GM21528 (cell line): ENCODE results near the gene KCND3.
"Not testable (repeated sequence)": the region's sequence is repeated elsewhere in the genome, so short reads cannot be mapped to it uniquely, and the experiment has no call there.

Experiments
- ATAC-seq: cut with Tn5 transposase; IDR thresholded peaks from one replicate; pipeline ENCODE4 v1.9.1; 2021; ENCODE audit warnings: mild to moderate bottlenecking, moderate library complexity; ENCODE audit not compliant: unreplicated experiment, low FRiP score

Gene KCND3

GRCh38 chr1:111819566-111820263 lies 169.8 kb downstream of the KCND3 start:
- no peak for ATAC-seq

- ATAC-seq = no peak
Observed at GRCh38 chr1:111818546-111818945, 170.9 kb downstream of the KCND3 start.

DNA sequence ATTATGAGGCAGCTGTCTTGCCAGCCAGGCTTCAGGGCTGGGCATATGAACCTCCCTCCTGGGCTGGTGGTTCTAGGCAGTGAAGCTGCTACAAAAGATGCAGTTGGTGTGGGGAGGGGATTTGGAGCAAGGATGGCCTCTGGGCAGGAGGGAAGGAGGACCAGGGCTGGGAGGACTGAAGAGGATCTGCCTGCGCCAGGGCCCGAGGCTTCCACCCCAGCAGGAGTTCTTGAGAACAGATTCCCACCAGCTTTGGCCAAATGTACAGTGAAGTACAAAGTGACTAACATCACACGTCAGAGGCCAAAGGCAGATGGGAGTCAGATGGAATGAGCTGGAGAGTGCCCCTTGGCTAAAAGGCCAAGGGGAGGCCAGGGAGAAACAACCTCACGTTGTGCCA lies 171.4 kb downstream of the KCND3 start:
- ATAC-seq = no peak

GRCh38 chr1:111814642-111815041 lies 174.8 kb downstream of the KCND3 start:
- ATAC-seq = no peak

GRCh38 chr1:111814305-111814628 lies 175.2 kb downstream of the KCND3 start:
- no peak for ATAC-seq

DNA sequence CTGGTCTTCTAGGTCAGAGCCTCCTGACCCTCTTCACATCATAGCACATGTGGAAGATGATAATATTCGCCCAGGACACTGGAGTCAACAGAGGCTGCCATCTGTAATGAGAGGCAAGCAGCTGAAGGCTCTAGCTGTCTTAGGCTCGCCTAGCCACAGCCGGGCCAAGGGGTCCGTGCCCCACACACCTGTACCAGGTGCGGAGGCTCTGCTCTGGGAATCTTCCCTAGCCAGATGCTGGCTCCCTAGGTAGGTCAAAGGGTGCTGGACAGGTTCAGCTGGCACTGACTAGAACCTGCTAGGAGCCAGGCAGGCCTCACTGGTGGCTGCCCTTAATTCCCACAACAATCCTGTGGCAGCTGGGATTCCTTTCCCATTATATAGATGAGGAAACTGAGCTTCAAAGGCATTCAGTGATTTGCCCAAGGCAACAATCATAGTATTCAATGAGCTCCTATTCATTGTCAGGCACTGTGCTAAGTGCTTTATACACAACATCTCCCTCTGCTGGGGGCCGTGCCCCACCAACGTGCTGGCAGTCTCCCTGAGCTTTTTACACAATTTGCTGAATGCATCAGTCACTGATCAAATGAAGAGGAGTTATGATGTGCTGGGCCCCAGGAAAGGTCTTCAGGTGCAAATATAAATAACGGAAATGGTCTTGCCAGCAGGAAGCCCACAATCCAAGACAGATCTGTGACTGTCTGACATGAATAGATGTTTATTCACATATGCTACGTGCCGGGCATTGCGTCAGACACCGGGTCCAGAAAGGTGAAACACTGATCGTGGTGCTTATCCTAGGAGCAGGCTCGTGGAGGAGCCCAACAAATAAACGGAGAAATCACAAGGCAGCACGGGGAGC lies 175.8 kb downstream of the KCND3 start:
- no peak for ATAC-seq

DNA sequence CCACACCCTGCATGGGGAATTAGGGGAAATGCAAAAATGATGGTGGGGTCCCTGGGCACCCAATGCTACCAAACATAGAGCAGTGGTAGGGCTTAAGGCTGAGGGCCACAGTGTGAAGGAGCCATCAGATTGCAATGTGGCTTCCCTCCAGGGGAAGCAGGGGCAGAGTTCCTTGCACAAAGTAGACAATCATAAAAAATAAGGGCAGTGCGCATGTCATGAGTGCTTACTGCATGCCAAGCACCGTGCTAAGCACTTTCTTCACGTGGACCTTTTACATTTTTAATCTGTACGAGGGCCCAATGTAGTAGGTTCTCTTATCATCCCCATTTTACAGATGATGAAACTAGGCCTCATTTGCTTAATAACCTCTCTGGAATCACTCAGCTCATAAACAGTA lies 177.2 kb downstream of the KCND3 start:
- no peak for ATAC-seq

DNA sequence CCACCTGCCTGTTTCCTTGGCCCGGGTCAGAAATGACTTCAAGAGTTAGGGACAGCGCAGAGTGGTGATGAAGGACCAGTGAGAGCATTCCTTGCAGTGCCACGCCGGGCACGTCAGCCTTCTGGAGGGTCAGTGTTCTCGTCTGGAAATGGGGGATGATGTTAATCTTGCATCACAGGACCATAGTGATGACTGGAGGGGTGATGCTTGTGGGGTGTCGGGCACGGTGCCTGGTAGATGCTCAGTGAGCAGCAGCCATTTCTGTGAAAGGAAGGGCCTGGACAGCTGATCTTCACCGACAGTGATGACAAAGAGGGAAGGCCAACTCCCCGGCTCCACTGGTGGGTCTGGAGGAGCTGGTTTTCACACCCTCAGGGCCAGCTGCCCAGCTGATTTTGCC lies 177.6 kb downstream of the KCND3 start:
- ATAC-seq = no peak

DNA sequence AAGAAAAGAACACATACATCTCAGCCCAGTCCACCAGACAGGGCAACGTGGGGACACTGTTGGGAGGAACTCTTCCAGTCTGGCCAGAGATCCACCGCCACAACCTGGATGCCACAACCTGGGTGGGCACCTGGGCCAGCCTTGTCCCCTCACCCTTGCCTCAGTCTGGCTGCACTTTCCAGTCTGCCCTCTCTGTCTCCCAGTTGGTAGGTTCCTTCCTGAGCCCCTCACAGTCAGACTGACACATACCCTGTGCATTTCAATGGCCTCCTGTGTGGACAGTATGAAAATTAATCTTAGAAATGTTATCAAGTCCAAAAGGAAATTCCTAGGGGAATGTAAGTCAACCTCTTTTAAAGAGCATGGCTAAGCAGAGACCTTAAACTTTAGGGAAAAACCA lies 184.2 kb downstream of the KCND3 start:
- ATAC-seq = no peak

- ATAC-seq = no peak
Observed at GRCh38 chr1:111804776-111805175, 184.7 kb downstream of the KCND3 start.

GRCh38 chr1:111803951-111804350 lies 185.5 kb downstream of the KCND3 start:
- ATAC-seq = no peak

DNA sequence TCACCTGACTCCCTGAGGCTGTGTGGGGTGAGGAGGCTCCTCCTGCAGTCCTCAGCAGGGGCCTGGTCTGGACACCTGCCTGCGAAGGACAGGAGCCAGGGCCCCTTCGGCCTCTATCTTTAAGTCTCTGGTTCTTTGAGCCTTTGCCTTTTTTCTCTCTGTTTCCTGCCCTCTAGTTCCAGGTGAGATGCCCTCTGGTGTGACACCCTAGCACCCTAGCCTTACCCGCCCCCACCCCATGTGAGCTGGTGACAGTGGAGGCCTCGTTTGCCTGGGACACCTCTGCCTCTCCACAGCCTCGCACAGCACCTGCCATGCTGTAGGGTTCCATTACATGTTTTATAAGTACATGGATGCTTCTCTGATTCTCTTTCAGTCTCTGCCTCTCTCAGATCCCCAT lies 186.5 kb downstream of the KCND3 start:
- ATAC-seq = no peak

GRCh38 chr1:111802110-111802509 lies 187.4 kb downstream of the KCND3 start:
- no peak for ATAC-seq

- ATAC-seq = no peak
Observed at GRCh38 chr1:111801071-111801850, 188.2 kb downstream of the KCND3 start.

GRCh38 chr1:111799722-111800121 lies 189.7 kb downstream of the KCND3 start:
- ATAC-seq = not testable (repeated sequence)

DNA sequence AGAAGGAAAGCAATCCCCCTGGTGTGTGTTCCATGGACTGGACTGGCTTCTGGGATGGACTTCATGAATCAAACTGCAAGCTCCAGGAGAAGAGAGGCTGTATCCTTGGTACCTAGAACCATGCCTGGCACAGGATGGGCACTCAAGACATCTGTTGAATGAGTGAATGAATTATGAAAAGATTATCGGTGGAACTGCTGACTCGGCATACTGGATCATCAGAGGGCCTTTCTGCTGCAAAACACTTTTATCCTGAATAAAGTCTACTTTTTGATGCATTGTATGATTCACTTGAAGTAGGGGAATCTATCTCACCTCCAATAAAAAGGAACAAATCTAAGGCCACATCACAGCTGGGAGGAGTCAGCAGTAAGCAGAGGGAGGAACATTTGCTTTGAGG lies 190.9 kb downstream of the KCND3 start:
- ATAC-seq = no peak

DNA sequence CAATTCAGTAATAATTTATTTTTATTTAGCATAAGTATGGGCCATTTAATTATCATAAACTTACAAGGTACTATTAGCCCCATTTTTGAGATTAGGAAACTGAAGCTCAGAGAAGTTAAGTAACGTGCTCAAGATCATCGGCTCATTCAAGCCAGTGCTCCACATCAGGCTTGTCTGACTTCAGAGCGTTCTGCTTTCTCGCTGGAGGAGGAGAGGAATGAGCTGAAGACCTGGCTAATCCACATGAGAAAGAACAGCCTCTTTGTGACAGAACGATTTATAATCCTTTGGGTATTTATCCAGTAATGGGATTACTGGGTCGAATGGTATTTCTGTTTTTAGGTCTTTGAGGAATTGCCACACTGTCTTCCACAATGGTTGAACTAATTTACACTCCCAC lies 194.1 kb downstream of the KCND3 start:
- no peak for ATAC-seq

DNA sequence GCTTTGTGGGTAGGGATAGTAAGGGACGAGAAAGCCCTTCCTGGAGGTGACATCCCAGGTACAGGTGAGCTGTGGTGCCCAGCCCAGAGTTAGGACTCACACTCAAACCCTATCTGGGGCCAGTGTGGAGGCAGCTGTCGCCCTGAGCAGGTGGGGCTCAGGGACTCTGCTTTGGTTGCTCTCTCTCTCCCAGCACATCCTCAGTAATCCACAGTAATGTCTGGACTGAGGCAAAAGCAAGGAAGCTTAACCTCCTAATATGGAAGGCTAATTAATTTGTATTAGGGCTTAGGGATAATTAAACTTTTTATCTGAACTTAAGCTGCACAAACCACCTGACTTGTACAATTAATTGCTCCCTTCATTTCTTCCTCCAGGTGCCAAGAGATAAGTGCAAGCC lies 195.5 kb downstream of the KCND3 start:
- no peak for ATAC-seq

GRCh38 chr1:111792249-111792648 lies 197.2 kb downstream of the KCND3 start:
- no peak for ATAC-seq

- ATAC-seq = no peak
Observed at GRCh38 chr1:111791776-111792175, 197.7 kb downstream of the KCND3 start.

DNA sequence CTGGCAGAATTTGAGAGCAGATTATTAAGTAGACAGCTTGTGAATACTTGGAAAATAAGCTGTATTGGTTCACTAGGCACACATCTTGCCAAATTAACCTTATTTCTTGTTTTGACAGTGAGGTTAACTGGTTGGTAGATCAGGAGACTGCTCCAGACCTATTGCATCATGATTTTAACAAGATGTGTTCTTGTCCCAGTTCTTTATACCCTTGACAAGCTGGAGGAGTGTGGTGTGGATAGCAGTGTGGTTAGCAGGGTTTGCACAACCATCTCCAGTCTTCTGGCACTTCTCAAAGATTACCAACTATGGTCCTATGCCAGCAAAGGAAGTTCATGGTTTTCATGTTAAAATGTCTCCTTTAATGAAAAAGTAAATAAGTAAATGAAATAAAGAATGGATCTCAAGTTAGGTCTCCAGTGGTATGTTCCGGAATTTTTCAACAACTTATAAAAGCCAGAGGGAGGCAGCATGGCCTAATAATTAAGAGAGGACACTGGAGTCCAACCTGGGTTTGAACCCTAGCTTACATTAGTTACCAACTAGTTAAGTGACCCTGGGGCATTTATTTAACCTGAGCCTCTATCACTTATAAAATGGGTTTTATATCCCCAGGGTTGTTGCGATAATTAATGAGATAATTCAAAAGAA lies 199.7 kb downstream of the KCND3 start:
- no peak for ATAC-seq
